Mesodermal cell (in vitro differentiated cells): ENCODE data around the gene TNN. TPM values are rescaled to one million over a fixed set of nuclear protein-coding genes. Genes with fewer than 3 reads are reported as not detected.
A peak's percentile ranks its signal among the peaks of the same experiment; 100 is the strongest.
"Not testable (repeated sequence)": the region's sequence is repeated elsewhere in the genome, so short reads cannot be mapped to it uniquely, and the experiment has no call there.

Source experiments
- H3K27ac ChIP-seq: 2 replicates; pipeline ENCODE4 v1.7.0; 2013; ENCODE audit warnings: mild to moderate bottlenecking, low read depth, low read length, moderate library complexity; ENCODE audit not compliant: severe bottlenecking
- H3K36me3 ChIP-seq: 2 replicates; pipeline ENCODE4 v1.7.1; 2013; ENCODE audit warnings: mild to moderate bottlenecking, low read length, moderate library complexity; ENCODE audit not compliant: control insufficient read depth, insufficient read depth
- H3K4me1 ChIP-seq: one replicate; pipeline ENCODE4 v1.7.1; 2013; ENCODE audit warnings: mild to moderate bottlenecking, low read length; ENCODE audit not compliant: insufficient read depth, control insufficient read depth, poor library complexity, severe bottlenecking
- H3K4me3 ChIP-seq: 2 replicates; pipeline ENCODE4 v1.7.0; 2013; ENCODE audit warnings: low read length, control low read depth, mild to moderate bottlenecking; ENCODE audit not compliant: insufficient read depth, poor library complexity, severe bottlenecking; ENCODE audit errors: extremely low read depth
- H3K9me3 ChIP-seq: 2 replicates; pipeline ENCODE4 v1.7.1; 2013; ENCODE audit warnings: mild to moderate bottlenecking, low read length, moderate library complexity; ENCODE audit not compliant: control insufficient read depth
- WGBS, 2 experiments: methylation state at CpG; one replicate each; pipeline ENCODE4 v1.1.5; 2013; ENCODE audit warnings: missing lambda C conversion rate in 2 of 2; ENCODE audit not compliant: insufficient coverage in 2 of 2; 5-methylcytosine and 5-hydroxymethylcytosine counted together
- polyA plus RNA-seq, 2 experiments: library from polyadenylated mRNA; stranded (reverse); fragments of 50-300 nt; gene quantifications; one replicate each; pipeline ENCODE4 v1.2.3, GENCODE V29; 2013

TNN gene, protein sequence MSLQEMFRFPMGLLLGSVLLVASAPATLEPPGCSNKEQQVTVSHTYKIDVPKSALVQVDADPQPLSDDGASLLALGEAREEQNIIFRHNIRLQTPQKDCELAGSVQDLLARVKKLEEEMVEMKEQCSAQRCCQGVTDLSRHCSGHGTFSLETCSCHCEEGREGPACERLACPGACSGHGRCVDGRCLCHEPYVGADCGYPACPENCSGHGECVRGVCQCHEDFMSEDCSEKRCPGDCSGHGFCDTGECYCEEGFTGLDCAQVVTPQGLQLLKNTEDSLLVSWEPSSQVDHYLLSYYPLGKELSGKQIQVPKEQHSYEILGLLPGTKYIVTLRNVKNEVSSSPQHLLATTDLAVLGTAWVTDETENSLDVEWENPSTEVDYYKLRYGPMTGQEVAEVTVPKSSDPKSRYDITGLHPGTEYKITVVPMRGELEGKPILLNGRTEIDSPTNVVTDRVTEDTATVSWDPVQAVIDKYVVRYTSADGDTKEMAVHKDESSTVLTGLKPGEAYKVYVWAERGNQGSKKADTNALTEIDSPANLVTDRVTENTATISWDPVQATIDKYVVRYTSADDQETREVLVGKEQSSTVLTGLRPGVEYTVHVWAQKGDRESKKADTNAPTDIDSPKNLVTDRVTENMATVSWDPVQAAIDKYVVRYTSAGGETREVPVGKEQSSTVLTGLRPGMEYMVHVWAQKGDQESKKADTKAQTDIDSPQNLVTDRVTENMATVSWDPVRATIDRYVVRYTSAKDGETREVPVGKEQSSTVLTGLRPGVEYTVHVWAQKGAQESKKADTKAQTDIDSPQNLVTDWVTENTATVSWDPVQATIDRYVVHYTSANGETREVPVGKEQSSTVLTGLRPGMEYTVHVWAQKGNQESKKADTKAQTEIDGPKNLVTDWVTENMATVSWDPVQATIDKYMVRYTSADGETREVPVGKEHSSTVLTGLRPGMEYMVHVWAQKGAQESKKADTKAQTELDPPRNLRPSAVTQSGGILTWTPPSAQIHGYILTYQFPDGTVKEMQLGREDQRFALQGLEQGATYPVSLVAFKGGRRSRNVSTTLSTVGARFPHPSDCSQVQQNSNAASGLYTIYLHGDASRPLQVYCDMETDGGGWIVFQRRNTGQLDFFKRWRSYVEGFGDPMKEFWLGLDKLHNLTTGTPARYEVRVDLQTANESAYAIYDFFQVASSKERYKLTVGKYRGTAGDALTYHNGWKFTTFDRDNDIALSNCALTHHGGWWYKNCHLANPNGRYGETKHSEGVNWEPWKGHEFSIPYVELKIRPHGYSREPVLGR (N-terminal part only)
- polyA plus RNA-seq (2013, experiment 1 of 2): 0.41 TPM
- polyA plus RNA-seq (2013, experiment 2 of 2): 0.15 TPM

DNA sequence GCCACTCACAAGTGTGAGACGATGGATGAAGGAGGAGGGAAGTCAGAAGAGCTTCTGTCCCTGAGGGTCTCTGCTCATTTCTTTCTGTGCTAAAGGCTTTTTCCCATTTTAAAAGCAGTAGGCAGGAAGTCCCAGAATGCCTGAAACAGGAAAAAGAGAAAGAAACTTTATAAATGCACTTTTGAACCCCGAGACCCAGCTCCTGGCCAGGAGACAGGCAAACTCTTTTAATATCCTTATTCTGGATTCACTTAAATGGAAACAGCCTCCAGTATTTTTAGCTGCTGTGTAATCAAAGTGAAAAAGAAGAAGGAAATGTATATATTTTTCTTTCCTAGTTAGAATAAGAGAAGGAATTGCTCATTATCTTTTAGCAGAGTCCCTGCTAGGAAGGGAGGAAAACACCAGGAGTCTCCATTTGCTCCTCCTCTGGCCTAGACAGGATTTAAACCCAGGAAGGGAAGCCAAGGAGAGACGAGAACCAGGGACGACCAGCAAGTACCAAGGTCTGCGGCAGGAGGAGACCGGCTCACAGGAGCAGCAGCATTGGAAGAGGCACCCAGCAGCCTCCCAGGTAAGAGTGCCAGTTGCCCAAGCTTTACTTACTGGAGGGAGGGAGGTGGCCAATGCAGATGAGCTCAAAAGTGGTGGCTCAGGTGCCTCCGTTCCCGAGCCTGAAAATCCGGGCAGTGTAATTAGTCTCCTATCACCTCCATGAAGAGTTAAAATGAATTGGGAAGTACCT, at the start of gene TNN:
Gene TNN (plus strand): TSS at position 472 of the 745 bp plus-strand sequence. CDS start 9,586 bp downstream, outside the sequence.
- 69 to 83% methylated on average over 4 to 5 of the region's 9 CpGs for WGBS, 2 experiments
- Histone ChIP-seq H3K9me3 (no peaks in the 10 kb centered on the region), H3K36me3 (no peaks in the 10 kb centered on the region), H3K4me1 (no peaks in the 10 kb centered on the region), H3K4me3 (no peak within 1 kb of the TSS), H3K27ac (no peak within 1 kb of the TSS)

DNA sequence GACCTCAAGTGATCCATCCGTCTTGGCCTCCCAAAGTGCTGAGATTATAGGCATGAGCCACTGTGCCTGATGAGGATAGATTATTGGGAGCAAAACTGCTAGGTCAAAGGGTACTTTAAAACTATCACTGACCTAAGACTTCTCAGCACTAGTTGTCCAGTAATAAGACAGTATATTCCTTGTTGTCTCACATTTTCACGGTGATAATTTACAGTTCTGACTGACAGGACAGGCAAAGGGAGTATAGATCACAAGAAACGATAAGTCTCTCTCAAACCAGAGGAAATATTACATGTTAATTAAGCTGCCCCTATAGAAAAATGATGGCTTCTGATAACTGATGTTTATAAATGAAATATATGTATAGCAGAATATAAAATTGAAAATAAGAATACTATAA, 48.1 kb upstream of the TNN start:
- Histone ChIP-seq H3K9me3 (no peaks in the 10 kb centered on the region), H3K36me3 (peaks cover 40% of the 10 kb centered on the region), H3K27ac (no peak overlapping the region), H3K4me3 (no peak overlapping the region), H3K4me1 (peaks cover 4% of the 10 kb centered on the region)
- 68% methylated on average over 2 of the region's 3 CpGs; no CpG with 5 or more reads in 1 of the 2 experiments for WGBS, 2 experiments

DNA sequence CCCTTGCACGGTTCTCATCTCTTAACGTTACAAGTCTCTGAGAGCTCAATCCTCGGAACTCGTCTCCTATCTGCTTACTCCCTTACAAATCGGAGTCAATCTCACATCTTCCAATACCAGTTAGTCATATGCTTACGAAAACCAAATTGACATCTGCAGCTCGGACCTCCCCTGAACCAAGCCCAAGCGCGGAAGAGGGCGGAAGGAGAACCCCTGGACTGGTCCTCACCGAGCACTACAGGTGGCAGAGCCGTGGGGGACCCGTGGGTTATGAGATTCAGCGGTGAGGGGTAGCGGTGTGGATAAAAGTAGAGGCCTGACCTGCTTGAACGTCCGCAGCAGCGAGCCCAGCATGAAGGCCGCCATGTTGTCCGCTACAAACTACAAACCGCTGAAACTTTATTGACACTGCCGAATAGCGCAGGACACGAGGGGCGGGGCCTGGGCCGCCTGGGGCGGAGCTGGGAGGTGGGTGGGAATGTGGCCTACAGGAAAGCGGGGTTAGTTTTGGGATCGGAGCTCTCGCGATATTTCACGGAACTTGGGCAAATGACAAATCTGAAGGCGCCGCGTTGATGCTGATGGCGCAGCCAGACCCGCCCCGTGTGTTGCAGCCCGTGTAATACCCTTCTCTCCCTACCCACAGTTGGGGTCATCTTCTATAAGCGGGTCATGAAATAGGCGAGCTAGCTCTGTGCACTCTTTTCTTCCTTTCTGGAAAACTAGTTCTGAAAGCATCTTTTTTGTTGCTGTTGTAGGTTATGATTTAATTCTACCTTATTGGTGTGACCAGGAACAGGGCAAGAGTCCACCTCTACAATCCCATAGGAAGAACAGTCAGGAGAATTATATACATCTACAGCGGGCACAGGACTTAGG, 44.4 kb upstream of the TNN start, which contains the start of gene MRPS14:
Gene MRPS14 (minus strand): TSS at position 383 of the 879 bp plus-strand sequence. CDS start 17 bp downstream, at position 366.
- H3K36me3 ChIP-seq: peaks cover 5% of the 10 kb centered on the region
- H3K9me3 ChIP-seq: no peaks in the 10 kb centered on the region
- WGBS, 2 experiments: 3 to 4% methylated on average over 30 to 36 of the region's 42 CpGs
- peak within 1 kb of the TSS; percentile 81 for H3K4me3 ChIP-seq
- H3K27ac ChIP-seq: peak within 1 kb of the TSS; percentile 75
- no peaks in the 10 kb centered on the region for H3K4me1 ChIP-seq

DNA sequence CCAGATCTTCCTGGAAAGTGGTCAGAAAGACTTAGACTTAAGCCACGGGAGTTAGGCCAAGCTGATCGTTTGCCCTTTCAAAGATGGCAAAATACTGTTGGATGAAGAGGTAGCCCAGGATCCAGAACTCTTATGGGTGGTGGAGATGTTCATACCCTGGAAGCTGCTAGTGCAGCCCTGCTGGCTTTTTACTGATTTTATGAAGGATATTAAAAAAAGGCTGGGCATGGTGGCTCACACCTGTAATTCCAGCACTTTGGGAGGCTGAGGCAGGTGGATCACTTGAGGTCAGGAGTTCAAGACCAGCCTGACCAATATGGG, 43.8 kb upstream of the TNN start:
- H3K36me3 ChIP-seq, H3K9me3 ChIP-seq, H3K4me1 ChIP-seq: not testable (repeated sequence)
- WGBS, 2 experiments: 95 to 96% methylated on average over 2 of the region's 2 CpGs
- Histone ChIP-seq H3K27ac (peak overlapping the region; percentile 58), H3K4me3 (peak overlapping the region; percentile 81)

DNA sequence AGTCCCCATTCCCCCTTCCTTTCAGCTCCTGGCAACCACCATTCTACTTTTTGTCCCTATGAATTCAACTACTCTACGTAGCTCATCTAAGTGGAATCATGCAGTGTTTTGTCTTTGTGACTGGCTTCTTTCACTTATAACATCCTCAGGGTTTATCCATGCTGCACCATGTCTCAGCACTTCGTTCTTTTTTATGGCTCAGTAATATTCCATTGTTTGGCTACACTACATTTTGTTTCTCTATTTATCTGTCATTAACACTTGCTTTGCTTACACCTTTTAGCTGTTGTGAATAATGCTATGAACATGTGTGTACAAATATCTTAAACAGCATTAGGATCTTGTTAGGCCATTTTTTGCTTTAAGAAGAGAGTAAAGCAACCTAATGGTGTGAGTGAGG, 42.9 kb upstream of the TNN start:
- Histone ChIP-seq H3K4me3 (no peak overlapping the region), H3K9me3 (no peaks in the 10 kb centered on the region), H3K36me3 (no peaks in the 10 kb centered on the region), H3K27ac (no peak overlapping the region), H3K4me1 (no peaks in the 10 kb centered on the region)
- WGBS, 2 experiments: 92 to 93% methylated on average over 1 to 2 of the region's 2 CpGs

DNA sequence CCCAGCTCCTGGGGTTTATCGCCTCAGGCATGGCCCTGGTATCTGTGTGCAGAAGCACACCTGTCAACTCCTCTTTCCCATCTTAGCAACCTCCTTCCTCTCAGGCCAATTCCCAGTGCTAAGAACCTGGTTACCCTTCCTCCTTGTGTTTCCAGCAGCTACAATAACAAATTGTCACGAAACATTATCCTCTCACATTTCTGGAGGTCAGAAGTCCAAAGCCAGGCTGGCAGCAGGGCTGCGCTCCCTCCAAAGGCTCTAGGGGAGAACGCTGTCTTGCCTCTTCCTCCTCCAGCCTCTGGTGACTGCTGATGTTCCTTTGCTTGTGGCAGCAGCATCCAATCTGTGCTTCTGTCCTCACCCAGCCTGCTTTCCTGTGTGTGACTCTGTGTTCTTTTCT, 33.7 kb upstream of the TNN start:
- 70 to 100% methylated on average over 3 of the region's 4 CpGs for WGBS, 2 experiments
- H3K4me3 ChIP-seq: no peak overlapping the region
- H3K4me1 ChIP-seq: no peaks in the 10 kb centered on the region

DNA sequence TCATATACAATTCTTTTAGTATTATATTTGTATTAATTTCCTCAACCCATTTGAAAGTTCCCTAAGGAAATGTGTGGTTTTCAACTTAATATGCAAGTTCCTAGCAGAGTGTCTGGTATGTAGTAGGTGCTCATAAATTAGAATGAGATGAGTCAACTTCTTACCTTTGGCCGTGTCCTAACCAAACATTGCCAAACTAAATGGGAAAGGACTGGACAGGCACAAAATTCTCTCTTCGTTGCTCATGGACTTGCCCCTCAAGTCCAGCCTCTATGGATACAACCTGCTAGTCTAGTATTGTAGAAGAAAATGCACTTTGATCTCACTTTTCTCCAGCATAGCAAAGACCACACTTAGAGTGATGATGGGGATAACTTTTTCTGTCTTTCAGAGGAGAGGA, 32.9 kb upstream of the TNN start:
- H3K4me1 ChIP-seq: no peaks in the 10 kb centered on the region
- H3K36me3 ChIP-seq: no peaks in the 10 kb centered on the region
- no peak overlapping the region for H3K27ac ChIP-seq
- no peak overlapping the region for H3K4me3 ChIP-seq
- 90% methylated on average over 2 of the region's 2 CpGs; no CpG with 5 or more reads in 1 of the 2 experiments for WGBS, 2 experiments
- H3K9me3 ChIP-seq: no peaks in the 10 kb centered on the region

More for the DNA sequence above, 33.7 kb upstream of the TNN start:
- Histone ChIP-seq H3K36me3 (no peaks in the 10 kb centered on the region), H3K9me3 (no peaks in the 10 kb centered on the region), H3K27ac (no peak overlapping the region)

DNA sequence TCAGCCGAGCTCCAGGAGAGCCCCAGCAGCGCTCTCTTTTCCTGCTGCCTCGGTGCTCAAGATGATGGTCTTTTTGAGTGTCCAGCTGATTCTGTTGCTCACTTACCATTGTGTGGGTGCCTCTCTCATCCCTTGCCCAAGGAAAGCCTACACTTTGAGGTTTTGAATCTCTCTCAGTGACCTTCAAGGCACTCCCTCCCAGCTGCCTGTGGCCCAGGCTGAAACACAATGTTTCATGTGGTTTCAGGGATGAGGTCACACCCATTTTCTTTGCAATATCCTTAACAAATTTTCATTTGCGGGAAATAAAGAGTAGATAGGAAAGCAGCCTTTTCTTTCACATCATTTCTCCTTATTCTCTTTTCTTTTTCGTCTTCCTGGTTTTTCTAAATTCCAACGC, 31.8 kb upstream of the TNN start:
- no peak overlapping the region for H3K27ac ChIP-seq
- H3K4me1 ChIP-seq: no peaks in the 10 kb centered on the region
- WGBS, 2 experiments: 91 to 93% methylated on average over 3 to 5 of the region's 6 CpGs
- no peaks in the 10 kb centered on the region for H3K9me3 ChIP-seq
- H3K4me3 ChIP-seq: no peak overlapping the region
- H3K36me3 ChIP-seq: no peaks in the 10 kb centered on the region

DNA sequence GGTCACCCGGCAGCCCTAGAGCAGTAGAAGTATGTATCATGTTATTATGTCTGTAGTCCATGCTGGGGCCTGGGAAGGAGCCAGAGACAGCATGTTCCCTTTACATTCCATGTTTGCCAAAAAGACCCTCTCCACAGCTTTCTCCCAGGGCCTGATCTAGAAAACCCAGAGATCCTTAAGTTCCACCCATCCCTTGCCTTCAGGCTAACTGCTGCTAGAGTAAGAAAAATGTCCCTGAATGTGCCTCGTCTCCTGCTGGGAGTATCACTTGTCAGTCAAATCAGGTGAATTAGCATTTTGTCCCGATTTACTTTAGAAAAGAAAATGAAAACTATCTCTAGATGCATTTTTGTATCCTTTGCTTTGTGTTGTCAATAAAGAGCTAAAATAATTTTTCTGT, 31.2 kb upstream of the TNN start:
- Histone ChIP-seq H3K27ac (no peak overlapping the region), H3K9me3 (no peaks in the 10 kb centered on the region), H3K36me3 (no peaks in the 10 kb centered on the region), H3K4me1 (no peaks in the 10 kb centered on the region), H3K4me3 (no peak overlapping the region)
- WGBS, 2 experiments: 67% methylated on average over 1 of the region's 3 CpGs; no CpG with 5 or more reads in 1 of the 2 experiments
